Measurements from ENCODE around the gene CACYBP.

Gene CACYBP

DNA sequence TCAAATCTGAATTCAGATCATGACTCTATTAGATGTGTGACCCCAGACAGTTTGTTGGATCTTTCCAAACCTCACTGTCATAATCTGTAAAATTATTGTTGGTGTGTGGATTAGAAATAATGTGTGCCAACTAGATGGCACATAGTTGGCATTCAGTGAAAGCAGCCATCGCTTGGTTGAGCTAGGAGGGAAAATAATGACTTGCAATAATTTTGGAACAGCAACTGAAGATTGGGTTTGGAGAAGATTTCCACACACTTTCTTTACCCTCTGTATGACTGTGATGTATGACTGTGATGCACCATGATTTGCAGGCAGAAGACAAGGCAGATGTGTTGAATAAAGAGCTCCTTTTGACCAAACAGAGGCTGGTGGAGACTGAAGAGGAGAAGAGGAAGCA lies 24.0 kb upstream of the CACYBP start:
- no peak for DNase-seq

DNA sequence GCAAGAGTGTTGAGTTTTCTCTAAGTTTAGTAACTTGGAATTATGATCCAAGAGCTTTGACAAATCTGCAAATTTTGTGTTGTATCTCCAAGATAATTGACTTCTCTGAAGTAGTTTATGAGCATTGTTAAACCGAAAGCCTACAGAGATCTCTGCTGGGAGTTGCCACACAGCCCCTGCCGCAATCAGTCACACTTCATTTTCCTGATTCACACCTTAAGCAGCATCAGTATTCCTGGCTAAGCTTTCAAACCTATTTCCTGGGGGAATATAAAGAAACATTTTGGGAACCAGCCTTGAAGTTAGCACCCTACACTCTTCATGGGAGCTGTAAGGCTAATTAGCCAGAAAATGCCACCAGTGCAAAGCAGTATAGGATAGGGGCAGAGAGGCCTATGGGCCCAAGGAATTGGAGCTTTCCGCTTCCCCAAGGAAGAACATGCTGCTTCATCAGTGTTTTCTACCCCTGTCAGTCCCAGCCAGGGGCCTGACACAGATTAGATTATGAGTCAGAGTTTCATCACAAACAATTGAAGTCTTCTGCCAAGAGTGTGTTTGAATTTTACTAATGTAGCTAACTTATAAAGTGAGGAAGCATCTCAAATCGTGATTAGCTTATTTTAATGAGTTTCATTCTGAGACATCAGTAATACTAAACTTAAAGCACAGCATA lies 23.2 kb upstream of the CACYBP start:
- DNase-seq = no peak

DNA sequence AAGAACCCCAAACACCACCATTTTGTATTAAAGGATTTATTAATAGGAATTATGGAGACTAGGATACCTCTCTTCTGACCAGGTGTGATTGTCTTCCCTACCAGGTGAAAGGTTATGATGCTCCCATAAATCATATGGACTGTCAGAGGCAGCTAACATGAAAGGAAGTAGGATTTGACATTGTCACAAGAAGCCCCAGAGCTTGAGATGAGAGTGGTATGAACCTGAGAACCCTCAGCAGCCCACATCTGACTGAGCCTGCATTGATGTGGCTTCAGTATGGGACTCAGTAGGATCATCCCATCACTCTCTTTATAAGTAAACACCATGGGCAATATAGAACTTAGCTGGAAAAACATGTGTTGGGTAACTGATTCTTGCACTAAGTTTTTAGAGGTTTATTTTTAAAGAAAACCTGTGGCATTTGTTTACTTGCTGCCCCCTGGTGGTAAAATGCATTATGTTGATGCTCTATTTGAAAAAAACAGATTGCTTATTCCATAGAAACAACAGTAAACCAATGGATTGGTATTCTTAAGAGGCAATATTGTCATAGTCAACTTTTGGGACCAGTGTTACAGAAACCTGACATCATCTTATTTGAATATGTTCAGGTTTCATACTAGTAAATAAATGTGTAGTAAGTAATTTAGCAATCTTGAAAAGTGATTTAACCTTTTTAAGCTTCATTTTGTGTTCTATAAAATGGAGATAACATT lies 16.6 kb upstream of the CACYBP start:
- DNase-seq = peak; percentile 42

DNA sequence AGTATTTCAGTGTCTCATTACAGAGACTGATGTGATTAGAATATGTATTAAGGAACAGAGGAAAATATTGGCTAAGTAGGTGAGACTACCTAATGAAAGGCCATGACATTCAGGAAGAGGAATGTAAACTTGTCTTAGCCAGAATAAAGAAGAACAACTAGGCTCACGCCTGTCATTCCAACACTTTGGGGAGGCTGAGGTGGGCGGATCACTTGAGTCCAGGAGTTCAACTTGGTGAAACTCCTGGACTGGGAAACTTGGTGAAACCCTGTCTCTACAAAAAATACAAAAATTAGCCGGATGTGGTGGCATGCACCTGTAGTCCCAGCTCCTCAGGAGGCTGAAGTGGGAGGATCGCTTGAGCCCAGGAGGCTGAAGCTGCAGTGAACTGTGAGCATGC lies 14.8 kb upstream of the CACYBP start:
- DNase-seq = no peak

DNA sequence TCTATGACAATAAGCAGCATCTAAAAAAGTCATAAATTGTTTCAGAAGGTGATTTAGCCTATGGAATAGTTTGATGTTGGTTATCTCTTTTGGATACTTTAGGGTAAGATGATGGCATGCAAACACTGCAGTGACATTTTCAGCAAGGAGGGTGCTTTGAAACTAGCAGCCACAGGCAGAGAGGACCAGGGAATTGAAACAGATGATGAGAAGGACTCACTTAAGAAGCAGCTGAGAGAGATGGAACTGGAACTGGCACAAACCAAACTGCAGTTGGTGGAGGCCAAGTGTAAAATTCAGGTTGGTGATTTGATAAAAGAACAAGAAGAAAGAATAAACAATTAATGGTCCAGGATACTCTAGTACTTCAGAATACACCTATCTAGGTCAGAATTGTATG lies 11.2 kb upstream of the CACYBP start:
- DNase-seq = no peak

DNA sequence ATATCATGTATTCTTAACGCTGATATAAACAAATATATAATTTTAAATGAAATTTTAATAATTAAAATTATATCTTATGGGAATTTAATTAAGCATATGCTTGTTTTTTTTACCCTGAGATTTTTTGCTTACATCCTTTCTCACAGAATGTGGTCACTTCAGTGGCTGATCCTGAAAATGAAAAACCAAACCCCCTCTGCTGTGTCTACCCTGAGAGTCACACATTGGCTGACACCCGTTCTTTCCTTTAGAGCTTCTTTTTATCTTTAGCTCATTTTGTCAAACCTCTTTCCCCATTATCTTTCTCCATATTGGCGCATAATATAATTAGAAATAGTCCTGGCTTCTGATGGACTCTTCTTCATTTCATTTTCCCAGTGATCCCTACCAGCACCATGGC lies 10.8 kb upstream of the CACYBP start:
- DNase-seq = no peak

DNA sequence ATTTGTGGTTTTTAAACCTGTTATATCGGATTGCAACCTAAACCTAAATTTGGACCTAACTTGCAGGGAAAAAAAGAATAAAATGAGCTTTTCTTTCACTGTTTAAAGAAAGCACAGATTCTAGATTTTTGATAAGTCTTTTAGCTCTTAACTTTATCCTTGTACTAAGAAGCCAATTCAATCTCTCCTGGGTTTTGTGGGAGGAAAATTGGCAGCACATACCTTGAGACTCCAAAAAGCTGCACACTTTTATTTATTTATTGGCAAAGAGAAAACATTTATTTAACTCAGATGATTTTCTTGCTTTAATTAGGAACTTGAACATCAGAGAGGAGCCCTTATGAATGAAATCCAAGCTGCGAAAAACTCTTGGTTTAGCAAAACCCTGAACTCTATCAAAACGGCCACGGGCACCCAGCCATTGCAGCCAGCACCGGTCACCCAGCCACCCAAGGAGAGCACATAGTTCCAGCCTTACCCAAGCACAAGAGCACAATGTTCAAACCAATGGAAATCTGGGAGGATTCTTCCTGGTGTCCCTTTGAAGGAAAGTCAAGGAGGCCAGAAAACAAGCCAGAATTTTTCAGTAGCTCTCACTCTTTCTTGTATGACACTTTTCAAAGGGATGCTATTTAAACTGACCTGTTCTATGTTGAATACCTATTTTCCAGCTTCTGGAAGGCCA lies 10.1 kb upstream of the CACYBP start:
- no peak for DNase-seq

DNA sequence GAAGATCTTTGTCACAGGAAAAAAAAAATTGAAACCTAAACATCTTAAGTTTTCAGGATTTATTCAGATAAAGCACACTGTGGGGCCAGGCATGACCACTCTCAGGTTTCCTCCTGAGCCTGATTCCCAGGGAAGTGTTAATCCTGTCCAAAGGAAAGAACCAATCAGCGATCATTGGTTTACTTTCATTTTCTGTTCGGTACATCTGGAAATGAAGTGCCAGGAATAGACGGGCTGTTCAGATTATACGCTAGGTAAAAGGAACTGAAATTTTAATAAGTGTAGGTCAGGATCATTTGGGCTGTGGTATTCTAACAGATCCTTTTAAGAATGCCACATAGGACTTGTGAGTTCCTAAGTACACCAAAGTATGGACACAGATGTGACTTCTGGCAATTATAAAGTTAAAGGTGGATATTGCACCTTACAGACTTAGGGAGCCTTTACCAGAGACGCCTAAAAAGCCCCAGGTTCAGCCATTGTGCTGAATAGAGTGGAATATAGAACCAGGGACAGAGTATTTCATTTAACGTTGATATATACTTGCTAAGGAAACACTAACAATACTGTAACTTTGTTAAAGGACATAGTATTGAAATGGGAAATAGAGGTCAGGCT lies 9.3 kb upstream of the CACYBP start:
- peak; percentile 40 for DNase-seq

DNA sequence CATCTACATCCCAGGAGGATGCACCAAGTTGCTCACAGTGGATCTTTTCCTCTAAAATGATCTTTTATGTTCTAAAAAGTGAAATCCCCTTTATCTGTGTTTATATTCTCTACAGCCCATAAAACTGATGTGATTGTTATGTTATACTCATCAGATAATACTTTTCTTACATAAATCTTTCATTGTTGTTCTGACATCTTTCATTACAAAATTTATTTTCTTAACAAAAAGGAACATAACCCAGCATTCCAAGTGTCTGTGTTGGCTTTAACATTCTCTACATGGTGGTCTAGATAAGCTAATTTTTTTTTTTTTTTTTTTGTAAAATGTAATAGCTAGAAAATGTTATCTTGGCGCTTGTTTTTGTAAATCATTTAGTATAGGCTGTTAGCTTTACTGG lies 8.3 kb upstream of the CACYBP start:
- no peak for DNase-seq

DNA sequence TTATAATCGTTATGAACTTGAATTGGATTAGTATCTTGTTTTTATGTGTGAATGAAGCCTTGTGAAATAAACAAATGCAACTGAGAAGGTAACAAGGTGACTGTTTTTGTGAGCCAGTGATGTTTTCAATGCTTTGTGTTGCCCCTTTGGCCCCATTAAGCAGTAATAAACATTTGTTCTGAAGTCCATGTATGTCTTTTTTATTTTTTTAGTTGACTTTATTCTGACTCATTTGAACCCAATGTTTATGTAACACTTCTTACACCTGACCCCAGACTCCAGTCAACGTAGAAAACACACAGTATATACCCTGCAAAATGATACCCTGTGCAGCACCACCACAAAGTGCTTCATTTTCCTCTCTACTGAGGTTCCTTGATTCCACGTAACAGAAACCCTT lies 4.6 kb upstream of the CACYBP start:
- DNase-seq = no peak

DNA sequence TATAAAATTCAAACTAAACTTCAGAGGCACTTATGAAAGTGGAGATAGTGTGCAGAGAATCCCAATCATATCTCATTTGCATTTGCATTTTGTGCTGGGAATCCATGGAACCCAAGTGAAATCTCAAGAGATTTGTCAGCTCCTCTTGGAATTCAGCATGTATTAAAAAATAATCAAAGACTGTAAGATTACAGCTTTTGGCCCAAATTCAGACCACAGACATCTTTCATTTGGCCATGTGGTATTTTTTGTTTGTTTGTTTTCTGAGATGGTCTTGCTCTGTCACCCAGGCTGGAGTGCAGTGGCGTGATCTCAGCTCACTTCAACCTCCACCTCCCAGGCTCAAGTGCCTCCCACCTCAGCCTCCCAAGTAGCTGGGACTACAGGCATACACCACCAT lies 3.8 kb upstream of the CACYBP start:
- DNase-seq = no peak

DNA sequence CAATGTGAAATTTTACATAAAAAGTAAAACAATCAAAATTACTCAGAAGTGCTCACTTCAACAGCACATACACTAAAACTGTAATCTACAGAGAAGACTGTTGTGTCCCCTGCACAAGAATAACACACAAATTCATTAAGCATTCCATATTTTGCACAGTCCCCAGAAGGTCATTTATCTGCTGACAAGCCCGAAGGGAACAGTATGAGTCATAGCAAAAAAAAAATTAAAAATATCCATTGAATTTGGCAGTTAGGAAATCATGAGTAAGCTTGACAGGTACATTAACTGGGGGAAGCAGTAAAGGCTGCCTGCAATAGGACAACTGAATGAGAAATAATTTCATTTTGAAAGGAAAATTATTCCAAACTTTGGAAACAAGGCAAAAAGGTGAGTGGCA lies 3.3 kb upstream of the CACYBP start:
- DNase-seq = peak; percentile 22

DNA sequence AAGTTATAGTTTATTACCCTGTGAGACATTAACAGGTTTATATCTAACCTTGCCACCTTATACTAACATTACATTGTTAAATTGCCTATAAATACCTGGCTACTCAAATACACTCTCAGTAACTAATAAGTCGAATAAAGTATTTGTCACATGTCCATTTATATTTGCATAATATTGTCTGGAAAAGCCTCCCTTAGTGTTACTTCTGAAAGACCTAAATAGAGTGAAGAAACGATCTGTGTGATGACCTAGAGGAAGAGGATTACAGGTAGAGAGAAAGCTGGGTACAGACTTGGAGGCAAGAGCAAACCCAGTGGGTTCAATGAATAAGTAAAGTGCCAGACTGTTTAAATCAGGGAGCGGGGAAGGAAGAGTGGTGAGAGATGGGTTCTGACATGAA lies 2.7 kb upstream of the CACYBP start:
- DNase-seq = no peak

DNA sequence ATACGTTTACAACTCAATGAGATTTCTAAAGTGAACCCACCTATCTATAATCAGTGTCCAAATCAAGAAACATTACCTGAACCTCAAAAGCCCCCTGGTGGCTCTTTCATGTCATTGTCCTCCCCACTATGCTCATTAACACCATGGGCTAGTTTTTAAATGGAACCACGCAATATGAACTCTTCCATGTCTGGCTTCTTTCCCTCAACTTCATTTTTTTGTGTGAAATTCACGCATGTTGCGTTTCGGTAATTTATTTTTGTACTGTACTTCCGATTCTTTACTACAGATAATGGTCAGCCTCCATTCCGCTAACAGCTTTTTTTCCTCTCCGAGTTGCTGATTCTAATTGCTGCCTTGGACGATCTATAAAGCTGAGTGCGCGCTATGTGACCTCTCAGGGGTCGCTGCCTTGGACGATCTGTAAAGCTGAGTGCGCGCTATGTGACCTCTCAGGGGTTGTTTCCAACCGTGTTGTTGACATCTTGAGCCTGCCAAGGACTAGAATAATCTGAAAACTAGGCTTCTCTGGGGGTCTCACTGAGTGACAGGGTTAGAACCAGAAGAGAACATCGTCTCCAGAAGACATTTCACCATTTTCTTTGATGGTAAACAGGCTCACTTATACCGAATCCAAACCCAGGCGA lies 1.1 kb upstream of the CACYBP start:
- peak; percentile 72 for DNase-seq

DNA sequence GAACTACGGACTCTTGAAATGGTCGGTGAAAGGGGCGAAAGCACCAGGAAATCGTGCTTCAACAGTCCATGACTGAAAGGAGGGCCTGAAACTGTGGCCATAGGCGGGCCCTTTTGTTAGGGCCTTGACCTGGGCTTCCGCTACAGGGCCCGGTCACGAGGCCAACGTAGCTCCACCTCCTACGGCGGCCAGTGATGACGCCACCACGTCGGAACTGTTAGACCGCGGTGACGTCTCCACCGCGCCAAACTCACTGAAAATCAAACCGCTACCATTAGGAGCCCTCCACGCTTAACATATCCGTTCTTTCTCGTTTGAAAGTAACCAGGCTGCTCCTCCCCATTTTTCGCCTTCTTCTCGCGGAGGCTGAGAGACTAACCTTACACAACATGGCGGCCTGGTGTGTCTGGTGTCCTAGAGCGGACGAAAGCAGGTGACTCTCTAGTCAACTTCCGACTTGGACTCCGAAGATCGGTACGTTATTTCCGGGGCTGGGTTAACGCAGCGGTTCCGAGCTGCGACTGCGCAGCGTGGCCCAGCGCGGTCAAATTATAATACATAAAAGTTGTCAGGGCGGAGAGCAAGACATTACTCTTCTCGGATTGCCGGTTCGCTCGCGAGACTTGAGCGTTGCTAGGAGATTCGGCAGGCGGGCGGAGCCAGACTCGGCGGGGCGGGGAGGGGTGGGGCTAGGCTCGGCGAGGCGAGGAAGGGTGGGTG lies 371 bp upstream of the CACYBP start:
- peak; percentile 98 for DNase-seq

DNA sequence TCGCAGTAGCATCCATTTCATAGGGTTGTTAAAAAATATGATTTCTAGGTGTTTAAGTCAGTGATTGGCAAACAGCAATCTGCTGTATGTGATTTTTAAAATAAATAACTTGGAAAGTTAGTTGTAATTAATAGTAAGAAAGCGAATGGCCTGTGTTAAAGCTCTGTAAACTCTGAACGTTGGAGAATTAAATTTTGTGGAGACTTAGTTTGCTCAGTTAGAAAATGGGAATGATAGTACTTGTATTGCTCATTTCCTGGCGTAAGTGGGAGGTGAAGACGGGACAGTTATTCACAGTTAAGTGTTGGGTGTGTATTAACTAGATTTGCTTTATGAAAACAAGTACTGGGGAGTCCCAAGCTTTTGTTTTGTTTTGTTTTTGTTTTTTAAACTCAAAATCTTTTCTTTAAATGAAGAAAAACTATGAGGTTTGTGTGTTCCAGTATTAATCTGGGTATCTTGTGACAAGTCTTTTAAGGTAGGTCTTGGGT lies 995 bp downstream of the CACYBP start:
- no peak for DNase-seq

DNA sequence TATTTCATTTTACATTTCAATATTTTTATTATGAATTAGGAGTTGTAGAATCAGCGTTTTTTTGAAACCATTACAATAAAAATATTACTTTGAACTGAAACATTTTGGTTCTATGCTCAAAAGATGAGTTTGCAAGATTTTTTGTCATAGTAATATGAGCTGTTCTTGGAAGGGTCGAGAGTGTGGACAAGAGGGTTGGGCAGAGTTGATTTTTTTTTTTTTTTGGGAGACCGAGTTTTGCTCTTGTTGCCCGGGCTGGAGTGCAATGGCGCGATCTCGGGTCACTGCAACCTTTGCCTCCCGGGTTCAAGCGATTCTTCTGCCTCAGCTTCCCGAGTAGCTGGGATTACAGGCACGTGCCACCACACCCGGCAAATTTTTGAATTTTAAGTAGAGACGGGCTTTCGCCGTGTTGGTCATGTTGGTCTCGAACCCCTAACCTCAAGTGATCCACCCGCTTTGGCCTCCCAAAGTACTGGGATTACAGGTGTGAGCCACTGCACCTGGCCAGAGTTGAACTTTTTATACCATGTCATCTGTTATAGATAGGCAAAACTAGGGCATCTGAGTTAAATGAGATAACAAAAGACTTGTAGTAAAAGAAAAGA lies 3.3 kb downstream of the CACYBP start:
- DNase-seq = no peak

DNA sequence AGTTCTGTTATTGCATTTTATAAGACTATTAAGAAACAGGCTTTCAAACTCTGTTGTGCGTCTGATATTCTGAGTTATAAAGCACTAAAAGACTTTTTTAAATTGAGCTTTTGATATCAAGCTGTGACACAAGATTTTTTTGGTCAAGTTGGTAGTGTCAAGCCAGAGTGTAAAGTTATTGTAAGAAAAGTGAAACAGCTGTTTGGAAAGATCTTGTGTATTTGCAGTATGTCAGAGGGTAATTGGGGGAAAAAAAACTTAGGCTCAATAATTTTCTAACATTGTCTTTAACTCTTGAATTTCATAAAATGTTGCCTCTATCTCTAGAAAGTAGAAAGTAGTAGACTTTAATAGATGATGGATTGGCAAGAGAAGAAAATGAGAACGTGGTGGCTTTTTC lies 3.8 kb downstream of the CACYBP start:
- DNase-seq = no peak

DNA sequence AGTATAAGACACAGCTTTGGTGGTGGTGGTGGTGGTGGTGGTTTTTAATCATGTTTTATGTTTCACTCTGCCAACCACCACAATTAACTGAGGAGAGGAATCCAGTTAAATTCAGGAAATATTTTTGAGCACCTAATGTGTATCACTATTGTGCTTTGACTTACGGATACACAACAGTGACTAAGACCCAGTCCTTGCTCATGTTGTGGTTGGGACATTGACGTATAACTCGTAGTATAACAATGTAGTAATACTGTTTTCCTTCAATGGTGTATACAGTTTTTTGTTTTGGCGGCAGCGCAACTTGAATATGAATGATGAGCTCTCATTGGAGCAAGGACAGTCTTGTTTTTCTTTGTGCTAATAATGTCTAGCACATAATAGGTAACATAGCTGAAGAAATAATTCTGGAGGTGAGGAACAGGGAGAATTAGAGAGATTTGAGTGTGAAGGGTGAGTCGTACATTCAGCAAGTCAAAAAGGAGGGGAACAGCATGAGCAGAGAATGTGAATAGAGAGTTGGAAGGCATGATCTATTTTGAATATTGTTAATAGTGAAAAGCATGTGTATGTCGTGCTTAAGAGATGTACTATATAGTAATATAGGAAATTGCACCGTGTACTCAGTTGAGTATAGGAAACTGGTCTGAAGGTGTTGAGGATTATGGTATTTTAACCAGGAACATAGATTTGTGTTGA lies 5.5 kb downstream of the CACYBP start:
- DNase-seq = no peak

DNA sequence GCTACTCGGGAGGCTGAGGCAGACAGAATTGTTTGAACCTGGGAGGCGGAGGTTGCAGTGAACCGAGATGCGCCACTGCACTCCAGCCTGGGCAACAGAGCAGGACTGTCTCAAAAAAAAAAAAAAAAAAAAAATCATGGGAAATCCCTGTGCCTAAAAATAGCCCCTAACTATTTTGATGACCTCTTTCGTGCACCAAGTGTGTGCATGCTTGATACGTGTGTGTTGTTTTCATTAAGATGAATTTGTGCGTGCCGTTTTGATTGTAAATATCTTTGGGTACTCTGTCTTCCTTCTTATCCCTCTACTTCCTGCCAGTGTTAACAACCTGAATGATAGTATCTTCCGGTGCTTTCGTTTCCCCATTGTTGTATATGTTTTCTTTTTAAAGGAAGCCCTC lies 9.8 kb downstream of the CACYBP start:
- DNase-seq = peak; percentile 23

DNA sequence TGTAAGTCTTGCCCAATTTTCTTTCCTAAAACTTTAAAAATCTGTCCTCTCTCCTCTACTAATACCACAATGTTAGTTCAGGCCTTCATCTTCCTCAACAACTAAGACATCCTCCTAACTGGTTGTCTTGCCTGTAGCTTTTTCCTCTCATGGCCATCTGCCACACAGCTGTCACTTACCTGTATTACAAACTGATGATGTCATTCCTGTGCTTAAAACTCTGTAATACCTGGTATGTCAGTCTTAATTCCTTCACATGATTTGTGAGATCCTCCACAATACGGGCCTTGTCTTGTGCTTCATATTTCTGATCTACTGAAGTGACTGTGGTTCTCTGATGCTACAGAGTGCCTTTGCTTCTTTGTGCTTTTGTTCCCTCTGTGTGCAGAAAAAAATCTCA lies 13.7 kb downstream of the CACYBP start:
- DNase-seq = no peak
